Right ventricle myocardium inferior (tissue), 1 donor: Measurements from ENCODE around the gene SHQ1. TPM values are rescaled to one million over a fixed set of nuclear protein-coding genes. Genes with fewer than 3 reads are reported as not detected.

Experiments used
- total RNA-seq: library from RNA; stranded (reverse); fragmentation: NEBNext Ultra II Directional; extraction: Animal tissue kit (Norgen Biotek cat#: 25700); gene quantifications from one replicate; pipeline ENCODE4 v1.2.1, GENCODE V29; 2021
- donor health status: DM: no; HTN: yes; CAD: no; lungs with severe emphysema.

SHQ1 gene
- total RNA-seq, 1 donor from 2014 or later = 13.8 TPM

Other genes starting within 250 kb of the SHQ1 start
- gene GXYLT2, start 39.6 kb upstream of the SHQ1 start, total RNA-seq = 9.8 TPM
- gene PPP4R2, start 148.4 kb upstream of the SHQ1 start, total RNA-seq = 52.8 TPM
- gene EBLN2, start 213.2 kb upstream of the SHQ1 start, total RNA-seq = 0.87 TPM